ENCODE data around the gene TWF2. TPM values are rescaled to one million over a fixed set of nuclear protein-coding genes. Genes with fewer than 3 reads are reported as not detected.
A peak's percentile ranks its signal among the peaks of the same experiment; 100 is the strongest.

Gene TWF2
- total RNA-seq, 1 experiment from 2014 or later = 103 TPM

DNA sequence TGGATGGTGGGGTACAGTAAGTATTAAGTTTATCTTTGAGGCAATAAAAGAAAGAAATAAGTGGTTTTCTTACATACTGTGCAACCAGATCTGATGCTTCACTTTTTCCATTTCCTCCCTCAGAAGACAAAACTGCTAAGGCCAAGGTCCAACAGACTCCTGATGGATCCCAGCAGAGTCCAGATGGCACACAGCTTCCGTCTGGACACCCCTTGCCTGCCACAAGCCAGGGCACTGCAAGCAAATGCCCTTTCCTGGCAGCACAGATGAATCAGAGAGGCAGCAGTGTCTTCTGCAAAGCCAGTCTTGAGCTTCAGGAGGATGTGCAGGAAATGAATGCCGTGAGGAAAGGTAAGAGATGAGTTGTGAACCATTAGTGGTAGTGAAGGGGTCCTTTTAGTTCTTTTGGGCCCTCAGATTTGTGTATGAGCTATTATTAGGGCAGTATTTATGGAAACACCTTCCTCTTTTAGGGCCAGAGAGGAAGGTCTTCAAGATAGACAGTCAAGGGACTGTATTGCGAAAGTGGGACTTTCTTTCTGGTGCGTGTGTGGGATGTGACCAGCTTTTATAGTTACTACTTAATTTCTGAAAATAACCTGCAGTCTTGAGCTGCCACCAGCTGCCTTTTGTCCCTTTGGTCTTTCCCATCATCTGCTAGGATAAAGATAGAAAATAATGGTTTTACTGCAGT lies 36.4 kb downstream of the TWF2 start:
- DNase-seq (ENCODE audit: low read depth) = no peak

DNA sequence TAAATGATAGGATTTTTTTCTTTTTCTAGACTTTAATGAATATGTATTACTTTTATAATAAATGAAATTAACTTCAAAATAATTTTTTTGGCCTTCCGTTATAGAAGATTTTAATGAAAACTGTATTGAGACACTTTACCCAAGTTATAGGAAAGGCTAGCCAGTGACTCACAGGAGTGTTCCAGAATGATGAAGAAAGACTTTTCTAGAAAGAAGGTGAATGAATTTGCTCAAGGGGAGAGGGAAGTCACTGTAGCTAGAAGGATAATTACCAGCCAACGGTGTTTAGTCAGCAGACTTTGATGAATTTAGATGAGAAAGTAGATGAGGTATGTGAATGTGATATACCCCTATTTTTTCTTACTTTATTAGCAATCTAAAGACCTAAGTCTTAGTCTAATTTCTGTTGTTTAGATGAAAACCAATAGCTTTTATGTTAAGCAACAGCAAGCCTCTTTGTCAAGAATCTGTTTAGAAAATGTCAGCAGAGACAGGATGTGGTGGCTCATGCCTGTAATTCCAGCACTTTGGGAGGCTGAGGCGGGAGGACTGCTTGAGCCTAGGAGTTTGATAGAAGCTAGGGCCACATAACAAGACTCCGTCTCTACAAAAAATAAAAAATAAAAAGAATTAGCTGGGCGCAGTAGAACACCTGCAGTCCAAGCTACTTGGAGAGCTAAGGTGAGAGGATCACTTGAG lies 37.8 kb downstream of the TWF2 start:
- no peak for DNase-seq (ENCODE audit: low read depth)

DNA sequence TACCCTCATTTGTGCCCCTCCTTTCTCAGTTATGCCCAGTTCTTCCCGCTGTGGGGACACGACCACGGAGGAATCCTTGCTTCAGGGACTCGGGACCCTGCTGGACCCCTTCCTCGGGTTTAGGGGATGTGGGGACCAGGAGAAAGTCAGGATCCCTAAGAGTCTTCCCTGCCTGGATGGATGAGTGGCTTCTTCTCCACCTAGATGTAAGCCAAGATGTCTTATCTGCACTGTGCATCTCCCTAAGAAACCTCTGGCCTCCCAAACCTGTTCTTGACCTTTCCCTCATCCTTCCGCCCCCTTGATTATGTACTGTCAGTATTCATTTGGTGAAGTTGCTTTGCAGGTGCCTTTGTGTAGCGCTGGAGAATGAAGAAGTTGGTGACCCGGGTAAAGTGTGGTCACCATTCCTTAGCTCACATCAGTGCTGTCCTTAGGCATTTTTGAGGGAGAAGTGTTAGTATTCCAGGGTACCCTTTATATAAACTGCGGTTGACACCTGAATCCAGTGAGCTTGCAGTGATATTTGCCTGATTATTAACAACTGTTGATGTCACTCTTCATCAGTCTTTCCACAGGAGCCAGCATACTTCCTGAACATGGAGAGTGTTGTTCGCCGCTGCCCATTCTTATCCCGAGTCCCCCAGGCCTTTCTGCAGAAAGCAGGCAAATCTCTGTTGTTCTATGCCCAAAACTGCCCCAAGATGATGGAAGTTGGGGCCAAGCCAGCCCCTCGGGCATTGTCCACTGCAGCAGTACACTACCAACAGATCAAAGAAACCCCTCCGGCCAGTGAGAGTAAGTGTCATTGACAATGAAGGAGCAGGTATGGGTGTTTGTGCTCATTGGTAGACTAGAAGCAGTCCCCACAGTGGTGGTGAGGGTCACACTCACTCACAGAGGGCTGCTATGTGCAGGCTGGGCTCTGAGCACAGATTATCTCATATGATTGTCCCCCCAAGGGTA lies 40.0 kb downstream of the TWF2 start:
- DNase-seq (ENCODE audit: low read depth) = no peak

DNA sequence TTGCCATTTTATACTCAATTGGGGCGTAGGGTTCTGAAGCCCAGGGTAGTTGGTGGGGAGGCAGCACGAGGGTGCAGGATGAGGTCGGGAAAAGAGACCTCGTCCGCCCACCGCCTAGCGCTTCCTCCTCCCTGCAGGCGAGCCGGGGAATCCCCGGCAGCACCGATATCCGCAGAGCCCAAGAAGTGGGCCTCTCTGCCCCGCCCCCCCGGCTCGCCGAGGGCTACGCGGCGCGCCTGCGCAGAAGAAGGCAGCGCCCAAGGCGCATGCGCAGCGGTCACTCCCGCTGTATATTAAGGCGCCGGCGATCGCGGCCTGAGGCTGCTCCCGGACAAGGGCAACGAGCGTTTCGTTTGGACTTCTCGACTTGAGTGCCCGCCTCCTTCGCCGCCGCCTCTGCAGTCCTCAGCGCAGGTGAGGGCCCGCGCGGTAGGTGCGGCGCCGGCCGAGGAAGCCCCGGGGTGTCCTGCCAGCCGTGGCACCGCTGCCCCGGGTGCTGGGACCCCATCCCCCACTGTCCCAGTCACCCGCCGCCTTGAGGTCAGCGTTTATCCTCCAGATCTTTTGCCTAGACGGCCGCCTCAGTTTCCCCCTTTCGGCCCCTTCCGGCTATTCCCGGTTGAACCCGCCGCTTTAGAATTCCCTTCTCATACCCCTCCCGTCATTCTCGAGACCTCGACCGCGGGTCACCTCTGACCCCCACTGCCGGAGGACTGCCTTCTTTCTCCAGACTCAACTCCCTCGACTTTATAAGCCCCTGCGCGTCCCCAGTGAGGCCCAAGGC lies 40.9 kb downstream of the TWF2 start, which contains the start of gene ALAS1:
TSS of gene ALAS1 (plus strand) at position 319 of the 784 bp plus-strand sequence. CDS start 1,082 bp downstream, outside the sequence.
- DNase-seq (ENCODE audit: low read depth) = peak; percentile 91

DNA sequence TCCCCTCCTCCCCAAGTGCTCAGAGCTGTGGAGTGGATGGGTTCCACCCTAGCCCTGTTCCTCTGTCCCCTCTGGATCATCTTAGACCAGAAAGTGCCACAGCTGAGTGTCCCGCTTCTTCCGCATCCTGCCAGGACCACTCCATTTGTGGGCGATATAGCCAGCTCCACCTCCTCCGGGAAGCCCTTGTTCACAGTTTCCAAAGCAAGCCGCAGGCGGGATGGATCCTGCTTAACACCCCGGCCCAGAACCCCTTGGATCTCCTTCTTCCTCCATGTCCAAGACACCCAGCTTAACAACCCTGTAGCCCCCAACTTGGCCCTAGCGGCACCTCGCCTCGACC lies 41.5 kb downstream of the TWF2 start:
- no peak for DNase-seq (ENCODE audit: low read depth)

DNA sequence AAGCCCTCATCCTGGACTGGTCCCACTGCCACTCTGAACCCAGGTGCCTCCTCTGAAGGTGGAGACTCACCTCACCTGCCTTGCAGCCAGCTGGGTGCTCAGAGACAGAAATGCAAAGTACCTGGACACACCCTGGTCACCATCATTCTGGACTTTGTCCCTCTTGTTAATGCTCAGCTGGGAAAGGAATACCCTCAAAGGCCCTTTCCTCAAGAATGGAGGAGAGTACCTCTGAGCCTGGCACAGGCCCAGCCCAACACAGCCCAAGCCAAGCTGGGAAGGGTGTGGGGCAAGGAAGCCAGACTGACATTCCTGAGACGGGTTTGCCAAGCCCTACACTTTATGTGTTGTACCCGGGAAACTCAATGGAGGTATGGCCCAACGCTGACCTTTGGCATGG lies 42.0 kb downstream of the TWF2 start:
- no peak for DNase-seq (ENCODE audit: low read depth)

DNA sequence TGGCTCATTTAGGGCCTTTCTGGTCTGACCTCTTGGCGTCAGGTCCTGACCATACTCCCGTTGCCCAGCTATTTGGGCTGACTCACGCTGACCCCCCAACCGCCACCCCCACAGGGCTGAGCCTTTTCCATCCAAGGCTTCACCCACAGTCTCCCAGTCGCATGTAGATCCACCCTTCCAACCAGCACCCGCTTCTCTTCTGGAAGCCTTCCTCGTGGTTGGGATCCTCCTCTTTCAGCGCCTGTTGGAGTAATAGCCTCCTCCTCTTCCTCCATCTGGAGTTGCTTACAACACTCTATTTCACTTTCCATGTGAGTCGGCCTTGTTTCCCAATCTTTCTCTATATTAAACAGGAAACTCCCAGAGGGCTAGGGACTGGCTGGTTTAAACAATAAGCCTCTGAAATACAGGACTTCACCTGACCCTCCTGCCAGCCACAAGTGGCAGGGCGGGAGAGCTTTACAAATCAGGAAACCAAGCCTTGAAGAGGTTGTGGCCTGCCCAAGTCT lies 43.1 kb downstream of the TWF2 start:
- DNase-seq (ENCODE audit: low read depth) = no peak

DNA sequence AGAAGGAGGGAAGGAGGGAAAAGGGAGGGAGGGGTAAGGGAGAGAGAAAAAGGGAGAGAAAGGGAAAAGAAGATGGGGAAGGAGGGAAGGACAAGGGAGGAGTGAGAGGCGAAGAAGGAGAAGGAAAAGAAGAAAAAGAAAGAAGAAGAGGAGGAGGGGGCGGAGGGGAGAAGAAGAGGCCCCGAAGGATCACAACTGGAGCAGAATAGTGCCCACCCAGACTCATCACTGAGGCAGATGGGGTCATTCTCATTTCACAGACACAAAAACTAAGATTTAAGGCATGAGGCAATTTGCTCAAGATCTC lies 43.7 kb downstream of the TWF2 start:
- DNase-seq (ENCODE audit: low read depth) = no peak

DNA sequence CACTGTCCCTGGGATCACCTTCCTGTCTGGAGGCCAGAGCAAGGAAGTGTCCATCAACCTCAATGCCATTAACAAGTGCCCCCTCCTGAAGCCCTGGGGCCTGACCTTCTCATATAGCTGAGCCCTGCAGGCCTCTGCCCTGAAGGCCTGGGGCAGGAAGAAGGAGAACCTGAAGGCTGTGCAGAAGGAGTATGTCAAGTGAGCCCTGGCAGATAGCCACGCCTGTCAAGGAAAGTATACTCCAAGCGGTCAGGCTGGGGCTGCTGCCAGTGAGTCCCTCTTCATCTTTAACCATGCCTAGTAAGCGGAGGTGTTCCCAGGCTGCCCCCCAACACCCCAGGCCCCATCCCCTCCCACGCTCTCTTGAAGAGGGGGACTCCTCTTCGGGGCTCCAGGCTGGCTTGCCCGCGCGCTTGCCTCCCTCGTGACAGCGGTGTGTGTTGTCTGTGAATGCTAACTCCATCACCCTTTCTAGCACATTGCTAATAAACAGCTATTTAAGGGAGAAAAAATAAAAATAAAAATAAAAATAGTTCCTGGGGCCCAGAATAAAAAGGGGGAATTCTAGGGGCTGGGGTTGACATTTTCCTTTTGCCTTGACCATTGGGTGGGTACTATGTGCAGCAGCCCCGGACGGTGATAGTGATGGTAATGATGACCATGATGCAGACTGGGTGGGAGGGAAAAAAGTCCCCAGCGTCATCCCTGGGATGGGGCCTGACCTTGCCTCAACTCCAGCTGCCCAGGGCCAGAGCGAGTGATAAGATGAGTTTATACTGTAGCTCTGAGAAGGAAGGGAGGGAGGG lies 44.3 kb downstream of the TWF2 start:
- no peak for DNase-seq (ENCODE audit: low read depth)

DNA sequence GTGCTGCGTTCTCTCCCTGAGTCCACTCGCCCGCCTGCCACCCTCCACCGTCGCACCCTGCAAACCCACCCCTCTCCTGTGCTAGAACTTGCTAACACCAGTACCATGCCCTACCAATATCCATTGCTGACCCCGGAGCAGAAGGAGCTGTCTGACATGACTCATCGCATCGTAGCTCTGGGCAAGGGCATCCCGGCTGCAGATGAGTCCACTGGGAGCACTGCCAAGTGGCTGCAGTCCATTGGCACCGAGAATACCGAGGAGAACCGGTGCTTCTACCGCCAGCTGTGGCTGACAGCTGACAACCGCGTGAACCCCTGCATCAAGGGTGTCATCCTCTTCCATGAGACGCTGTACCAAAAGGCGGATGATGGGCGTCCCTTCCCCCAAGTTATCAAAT lies 45.9 kb downstream of the TWF2 start:
- peak; percentile 48 for DNase-seq (ENCODE audit: low read depth)

DNA sequence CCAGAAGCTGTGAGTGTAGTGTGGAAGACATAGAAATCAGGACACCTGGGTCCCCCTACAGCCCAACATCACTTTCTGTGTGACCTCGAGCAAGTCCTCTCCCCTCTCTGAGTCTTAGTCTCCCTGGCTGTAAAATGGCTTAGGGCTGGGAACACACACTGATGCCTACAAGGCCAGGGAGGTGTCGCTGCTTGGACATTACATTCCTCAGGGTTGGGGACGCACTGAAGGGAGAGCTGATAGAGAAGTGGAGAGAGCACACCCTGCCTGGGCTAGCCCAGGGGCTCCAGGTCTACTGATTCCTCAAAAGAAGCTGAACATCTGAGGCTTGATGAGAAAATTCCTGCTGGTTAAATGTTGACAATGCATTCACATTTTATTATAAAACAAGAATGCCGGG lies 47.3 kb downstream of the TWF2 start:
- DNase-seq (ENCODE audit: low read depth) = no peak

DNA sequence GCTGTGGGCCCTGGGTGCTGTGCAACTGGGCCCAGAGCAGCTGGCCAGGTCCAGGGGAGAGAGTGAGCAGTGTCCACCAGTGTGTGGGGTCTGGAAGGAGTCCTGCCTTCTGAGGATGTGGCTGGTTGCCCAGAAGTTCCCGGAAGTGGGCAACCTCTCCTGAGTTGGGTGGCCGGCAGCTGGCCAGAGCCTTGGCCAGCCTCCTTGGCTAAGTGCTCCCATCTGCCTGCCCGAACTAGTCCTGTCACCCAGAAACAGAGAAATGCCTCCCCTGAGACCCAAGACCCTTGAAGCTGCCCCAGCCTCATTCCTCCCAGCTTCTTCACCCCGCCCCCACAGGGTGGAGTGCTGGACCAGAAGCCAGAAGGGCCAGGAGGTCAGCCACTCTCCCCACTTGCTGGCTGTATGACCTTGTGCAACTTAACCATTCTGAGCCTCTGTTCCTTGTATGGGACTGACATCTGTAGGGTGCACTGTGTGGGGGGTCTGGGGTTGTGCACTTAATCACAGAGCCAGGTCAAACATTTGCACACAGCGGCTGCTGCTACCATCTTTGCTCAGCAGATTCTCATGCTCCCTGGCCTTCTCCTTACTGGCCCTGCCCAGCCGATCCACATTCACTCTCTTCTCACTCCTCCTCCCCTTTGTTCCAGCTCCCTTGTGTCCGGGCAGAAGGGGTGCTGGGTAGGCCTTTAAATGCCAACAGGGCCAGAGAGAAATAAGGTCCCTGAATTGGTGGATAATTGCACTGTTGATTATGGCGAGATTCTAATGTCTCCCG lies 48.5 kb downstream of the TWF2 start:
- DNase-seq (ENCODE audit: low read depth) = peak; percentile 42

DNA sequence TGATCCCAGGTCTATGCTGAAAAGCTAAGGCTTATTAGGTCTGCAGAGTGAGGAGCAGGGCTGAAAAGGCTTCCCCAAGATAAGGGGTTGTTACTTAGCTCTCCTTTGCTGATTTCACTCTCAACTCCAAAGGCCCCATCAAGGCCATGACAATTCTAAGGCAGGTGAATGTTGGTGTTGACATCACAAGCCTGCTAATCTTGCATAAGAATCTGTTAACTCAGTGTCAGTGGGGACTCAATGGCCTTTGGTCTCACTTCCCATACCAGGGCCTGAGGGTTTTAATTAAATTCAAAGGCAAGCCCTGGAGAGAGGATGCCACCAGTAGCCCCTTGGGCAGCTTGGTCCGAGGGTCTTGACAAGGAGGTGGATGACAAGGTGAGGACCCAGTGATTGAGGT lies 50.4 kb downstream of the TWF2 start:
- DNase-seq (ENCODE audit: low read depth) = no peak

DNA sequence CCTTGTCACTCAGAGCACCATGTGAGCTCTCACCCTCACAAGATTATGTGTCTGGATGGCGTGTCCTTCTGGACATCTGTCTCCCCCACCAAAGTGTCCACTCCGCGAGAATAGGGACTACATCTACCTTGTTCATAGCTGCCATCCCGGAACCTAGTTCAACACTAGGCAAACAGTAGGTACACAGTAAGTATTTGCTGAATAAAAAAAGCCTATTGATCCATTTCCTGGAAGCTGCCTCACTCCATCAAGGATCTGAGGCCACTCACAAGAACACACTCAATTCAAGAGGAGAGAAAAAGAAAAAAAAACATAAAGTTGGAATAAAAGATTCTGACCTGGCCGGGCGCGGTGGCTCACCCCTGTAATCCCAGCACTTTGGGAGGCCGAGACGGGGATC lies 52.2 kb downstream of the TWF2 start:
- no peak for DNase-seq (ENCODE audit: low read depth)

DNA sequence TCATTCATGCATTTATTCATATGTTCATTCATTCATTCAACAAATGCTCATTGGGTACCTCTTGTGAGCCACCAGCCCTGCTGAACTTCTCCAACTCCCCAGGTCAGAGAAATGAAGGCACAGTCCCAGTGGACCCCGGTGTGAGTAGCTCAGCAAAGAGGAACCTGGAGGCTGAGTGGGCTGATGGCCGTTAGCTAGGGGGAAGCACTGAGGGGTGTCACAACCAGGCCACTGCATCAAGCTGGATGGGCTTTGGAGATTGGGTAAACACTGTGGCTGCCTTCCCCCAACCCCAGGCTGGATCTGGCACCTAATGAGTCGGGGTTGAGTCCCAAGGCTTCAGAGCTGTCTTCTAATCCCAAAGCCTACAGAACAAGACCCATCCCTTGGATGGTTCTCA lies 53.1 kb downstream of the TWF2 start:
- DNase-seq (ENCODE audit: low read depth) = no peak

DNA sequence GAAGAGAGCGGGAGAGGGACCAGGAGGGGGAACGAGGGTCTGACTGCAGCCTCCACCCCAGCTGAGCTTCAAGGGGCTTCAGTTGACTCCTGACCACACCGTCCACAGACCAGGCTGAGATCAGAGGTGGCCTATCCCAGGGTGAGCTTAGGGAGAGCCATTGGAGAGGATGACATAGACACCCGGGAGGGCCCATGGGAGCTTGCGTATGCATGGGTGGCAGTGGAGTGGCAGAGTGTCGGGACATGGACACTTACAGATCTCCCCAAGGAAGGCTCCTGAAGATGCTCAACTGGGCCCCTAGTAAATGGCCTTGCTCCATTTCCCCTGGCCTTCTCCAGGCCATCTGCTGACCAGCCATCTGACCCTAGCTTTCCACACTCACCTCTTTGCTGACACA lies 53.6 kb downstream of the TWF2 start:
- no peak for DNase-seq (ENCODE audit: low read depth)

DNA sequence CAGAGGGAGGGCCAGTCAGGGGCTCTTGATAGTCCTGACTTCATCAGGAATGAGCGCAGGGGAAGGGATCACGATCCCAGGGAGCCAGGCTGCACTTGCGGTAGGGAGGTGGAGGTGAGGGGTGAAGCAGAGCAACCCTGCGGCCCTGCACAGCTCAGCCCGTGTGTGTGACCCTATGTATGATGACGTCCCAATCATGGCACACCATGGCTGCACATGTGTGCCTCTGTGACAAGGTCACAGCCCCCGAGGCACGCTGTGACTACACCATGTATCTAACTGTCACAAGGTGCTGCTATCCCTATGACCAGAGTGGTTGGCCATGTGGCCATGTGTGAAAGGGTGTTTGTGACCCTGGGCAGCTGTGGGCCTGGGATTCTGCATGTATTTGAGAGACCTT lies 54.3 kb downstream of the TWF2 start:
- DNase-seq (ENCODE audit: low read depth) = no peak

DNA sequence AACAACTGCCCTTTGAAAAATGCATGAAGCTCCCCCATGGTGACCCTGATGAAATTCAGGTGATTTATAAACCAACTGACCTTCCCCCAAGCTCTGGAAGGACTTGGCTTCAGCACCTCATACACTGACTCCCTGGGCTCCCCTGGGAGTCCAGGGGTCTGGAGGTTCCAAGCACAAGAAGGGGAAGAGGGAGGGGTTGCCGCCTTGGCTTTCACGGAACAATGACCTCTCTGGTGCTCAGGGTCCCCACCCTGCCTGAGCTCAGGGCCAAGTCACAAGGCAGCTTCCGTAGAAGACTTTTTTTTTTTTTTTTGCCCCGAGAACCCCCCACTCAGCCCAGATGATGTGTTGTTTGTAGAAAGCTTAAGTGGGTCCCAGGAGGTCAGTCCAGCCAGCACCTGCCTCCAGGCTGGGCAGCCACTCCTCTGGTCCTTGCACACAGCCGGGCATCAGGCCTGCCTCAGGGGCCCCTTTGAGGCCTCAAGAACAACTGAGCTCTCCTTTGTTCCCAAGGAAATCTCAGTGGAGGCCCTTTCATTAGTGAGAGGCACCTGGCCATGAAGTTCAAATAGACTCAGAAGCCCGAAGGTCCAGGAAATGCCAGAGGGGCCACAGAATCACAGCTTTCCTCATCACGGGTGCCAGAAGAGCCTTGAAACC lies 55.0 kb downstream of the TWF2 start:
- no peak for DNase-seq (ENCODE audit: low read depth)

DNA sequence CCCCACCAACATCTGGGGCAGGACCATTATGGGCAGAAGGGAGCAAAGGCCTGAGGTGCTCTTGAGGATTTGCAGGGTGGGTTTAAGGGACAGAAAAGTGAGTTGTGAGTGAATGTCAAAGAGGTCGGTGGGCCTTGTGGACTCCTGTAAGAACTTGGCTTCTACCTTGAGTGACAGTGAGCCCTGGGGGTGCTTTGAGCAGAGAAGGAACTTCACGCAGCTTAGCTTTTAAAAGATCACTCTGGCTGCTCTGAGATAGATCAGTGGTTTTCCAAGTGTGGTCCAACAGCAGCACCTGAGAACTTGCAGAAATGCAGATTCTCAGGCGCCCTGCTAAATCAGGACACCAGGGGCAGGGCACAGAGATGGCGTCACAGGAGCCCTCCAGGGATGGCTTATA lies 56.3 kb downstream of the TWF2 start:
- no peak for DNase-seq (ENCODE audit: low read depth)

DNA sequence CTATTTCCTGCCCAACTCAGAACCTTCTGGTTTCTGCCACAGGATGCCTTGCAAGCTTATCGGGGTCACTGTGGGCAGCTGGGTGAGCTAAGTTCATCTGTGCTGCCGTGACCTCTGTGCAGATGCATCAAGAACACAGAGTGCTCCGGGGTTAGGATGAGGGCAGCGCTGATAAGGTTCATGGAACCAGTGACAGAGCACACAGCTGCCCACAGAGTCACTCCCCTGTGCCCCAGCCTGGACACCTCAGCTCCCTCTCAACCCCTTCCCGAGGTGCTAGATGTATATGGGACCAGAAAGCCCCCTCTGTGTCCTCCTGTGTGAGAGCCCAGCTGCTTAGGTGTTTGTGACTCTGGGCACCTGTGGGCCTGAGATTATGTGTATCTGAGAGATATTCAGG lies 56.8 kb downstream of the TWF2 start:
- DNase-seq (ENCODE audit: low read depth) = no peak
